Measurements from ENCODE around the gene FAM24B.

The FAM24B gene

DNA sequence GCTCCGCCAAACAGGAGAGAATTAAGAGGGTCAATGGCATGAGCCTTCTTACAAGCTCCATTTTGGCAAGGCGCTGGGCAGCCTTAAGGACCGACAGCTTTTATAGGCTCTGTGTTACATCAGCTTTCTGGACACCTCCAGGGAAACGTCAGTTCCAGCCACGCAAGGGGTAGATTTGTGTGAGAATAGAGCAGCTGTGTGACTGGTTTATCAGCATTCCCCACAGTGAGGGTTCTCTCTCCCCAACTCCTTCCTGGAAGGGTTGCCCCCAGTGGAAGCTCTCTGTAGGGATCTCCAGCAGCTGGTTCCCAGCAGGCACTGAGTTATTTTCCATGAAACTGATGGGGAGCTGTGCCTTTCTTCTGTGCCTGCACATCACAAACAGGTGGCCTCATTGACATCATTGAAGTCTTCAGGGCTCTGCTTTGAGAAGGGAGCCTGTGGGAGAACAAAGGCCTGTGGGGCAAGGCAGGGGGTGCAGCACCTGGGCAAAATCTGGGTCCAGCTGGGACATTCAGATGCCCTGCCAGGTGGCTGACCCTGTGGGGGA is 33.5 kb downstream of the FAM24B start, which contains the start of gene CUZD1:
Gene CUZD1 (minus strand): TSS at position 75 of the 550 bp plus-strand sequence. CDS start 14 bp downstream, at position 61.
- Histone ChIP-seq H3K27me3 (ENCODE audit: control insufficient read depth, insufficient read depth, low read length) (no peaks in the 10 kb centered on the region), H3K27ac (ENCODE audit: low read length) (no peak within 1 kb of the TSS), H3K4me3 (ENCODE audit: low read length) (no peak within 1 kb of the TSS), H3K4me1 (ENCODE audit: control insufficient read depth, insufficient read depth, low read length) (peaks cover 4% of the 10 kb centered on the region), H3K36me3 (ENCODE audit: control insufficient read depth, insufficient read depth, low read length) (no peaks in the 10 kb centered on the region), H3K9me3 (ENCODE audit: control insufficient read depth, insufficient read depth, low read length) (no peaks in the 10 kb centered on the region)
- WGBS (ENCODE audit: insufficient coverage, insufficient read length): no CpG with 5 or more reads among the region's 5 CpGs
- DNase-seq (ENCODE audit: low read depth, low spot score): peak; percentile 61

DNA sequence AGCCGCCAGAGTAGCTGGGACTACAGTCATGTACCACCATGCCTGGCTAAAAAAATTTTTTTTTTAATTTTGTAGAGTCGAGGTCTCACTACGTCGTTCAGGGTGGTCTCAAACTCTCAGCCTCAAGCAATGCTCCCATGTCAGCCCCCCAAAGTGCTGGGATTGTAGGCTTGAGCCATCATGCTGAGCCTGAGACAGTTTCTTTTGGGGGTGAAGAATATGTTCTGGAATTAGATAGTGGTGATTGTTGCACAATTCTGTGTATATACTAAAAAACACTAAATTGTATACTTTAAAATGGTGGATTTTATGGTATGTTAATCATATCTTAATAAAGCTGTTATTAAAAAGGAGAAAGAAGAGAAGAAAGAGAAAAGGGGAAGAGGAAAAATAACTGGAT is 35.2 kb downstream of the FAM24B start:
- DNase-seq (ENCODE audit: low read depth, low spot score): no peak
- Histone ChIP-seq H3K9me3 (ENCODE audit: control insufficient read depth, insufficient read depth, low read length) (no peaks in the 10 kb centered on the region), H3K36me3 (ENCODE audit: control insufficient read depth, insufficient read depth, low read length) (no peaks in the 10 kb centered on the region), H3K27me3 (ENCODE audit: control insufficient read depth, insufficient read depth, low read length) (no peaks in the 10 kb centered on the region), H3K27ac (ENCODE audit: low read length) (no peak overlapping the region), H3K4me3 (ENCODE audit: low read length) (no peak overlapping the region), H3K4me1 (ENCODE audit: control insufficient read depth, insufficient read depth, low read length) (peaks cover 4% of the 10 kb centered on the region)
- WGBS (ENCODE audit: insufficient coverage, insufficient read length): no CpG with 5 or more reads among the region's 4 CpGs

DNA sequence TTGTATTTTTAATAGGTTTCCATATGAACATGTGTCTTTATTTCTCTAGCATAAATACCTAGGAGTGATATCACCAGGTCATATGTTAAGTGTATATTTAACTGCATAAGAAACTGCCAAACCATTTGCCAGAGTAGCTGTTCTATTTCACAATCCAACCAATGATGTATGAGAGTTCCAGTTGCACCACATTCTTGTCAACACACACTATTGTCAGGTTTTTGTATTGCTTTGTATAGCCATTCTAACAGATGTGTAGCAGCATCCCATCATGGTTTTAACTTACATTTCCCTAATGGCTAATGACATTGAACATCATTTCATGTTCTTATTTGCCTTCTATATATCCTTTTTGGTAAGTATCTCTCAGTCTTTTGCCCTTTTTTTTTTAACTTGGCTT is 37.8 kb downstream of the FAM24B start:
- Histone ChIP-seq H3K4me1 (ENCODE audit: control insufficient read depth, insufficient read depth, low read length) (peaks cover 2% of the 10 kb centered on the region; the same call in 1 of the 2 replicates), H3K4me3 (ENCODE audit: low read length) (no peak overlapping the region), H3K9me3 (ENCODE audit: control insufficient read depth, insufficient read depth, low read length) (no peaks in the 10 kb centered on the region), H3K27me3 (ENCODE audit: control insufficient read depth, insufficient read depth, low read length) (no peaks in the 10 kb centered on the region), H3K27ac (ENCODE audit: low read length) (no peak overlapping the region), H3K36me3 (ENCODE audit: control insufficient read depth, insufficient read depth, low read length) (no peaks in the 10 kb centered on the region)
- DNase-seq (ENCODE audit: low read depth, low spot score): no peak

DNA sequence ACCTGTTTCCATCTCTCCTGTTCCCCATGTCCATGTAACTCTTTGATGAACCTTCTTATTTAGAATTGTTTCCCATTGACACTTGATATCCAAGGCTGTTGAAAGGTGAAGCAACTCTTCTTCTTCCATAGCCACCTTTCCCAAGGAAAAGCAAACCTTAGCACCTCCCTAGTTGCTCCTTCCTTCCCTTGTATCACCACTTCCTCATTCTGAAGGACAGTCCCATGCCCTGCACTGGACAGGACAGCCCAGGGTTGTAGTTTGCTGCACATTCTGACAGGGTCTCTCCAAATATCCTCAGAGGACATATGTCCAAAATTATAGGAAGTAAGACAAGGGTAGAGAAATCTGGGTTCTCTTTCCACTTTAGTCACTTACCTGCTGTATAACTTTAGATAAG is 39.9 kb downstream of the FAM24B start:
- Histone ChIP-seq H3K4me3 (ENCODE audit: low read length) (no peak overlapping the region), H3K4me1 (ENCODE audit: control insufficient read depth, insufficient read depth, low read length) (no peaks in the 10 kb centered on the region), H3K27me3 (ENCODE audit: control insufficient read depth, insufficient read depth, low read length) (no peaks in the 10 kb centered on the region), H3K36me3 (ENCODE audit: control insufficient read depth, insufficient read depth, low read length) (no peaks in the 10 kb centered on the region), H3K9me3 (ENCODE audit: control insufficient read depth, insufficient read depth, low read length) (no peaks in the 10 kb centered on the region), H3K27ac (ENCODE audit: low read length) (no peak overlapping the region)
- DNase-seq (ENCODE audit: low read depth, low spot score): no peak

DNA sequence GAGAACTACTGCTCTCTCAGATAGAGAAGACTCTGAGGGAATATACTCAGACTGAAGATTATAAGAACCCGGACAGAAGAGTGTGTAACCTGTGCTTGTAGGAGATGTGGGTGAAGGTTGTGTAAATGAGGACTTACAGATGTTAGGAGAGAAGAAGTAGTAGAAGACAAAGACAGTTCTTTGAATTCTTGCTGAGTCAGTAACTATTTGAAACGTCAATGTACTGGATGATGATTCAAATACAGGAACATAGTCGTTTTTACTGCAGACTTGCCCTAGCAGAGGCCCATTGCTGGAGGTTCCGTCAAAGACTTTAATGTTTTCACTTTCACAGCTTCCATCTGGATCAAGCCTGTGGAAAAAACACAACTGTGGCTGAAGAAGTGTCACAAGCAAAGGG is 40.5 kb downstream of the FAM24B start:
- H3K4me1 ChIP-seq (ENCODE audit: control insufficient read depth, insufficient read depth, low read length): no peaks in the 10 kb centered on the region
- no peaks in the 10 kb centered on the region for H3K27me3 ChIP-seq (ENCODE audit: control insufficient read depth, insufficient read depth, low read length)
- no CpG with 5 or more reads among the region's 4 CpGs for WGBS (ENCODE audit: insufficient coverage, insufficient read length)
- no peak overlapping the region for H3K27ac ChIP-seq (ENCODE audit: low read length)
- DNase-seq (ENCODE audit: low read depth, low spot score): no peak
- H3K9me3 ChIP-seq (ENCODE audit: control insufficient read depth, insufficient read depth, low read length): no peaks in the 10 kb centered on the region
- no peaks in the 10 kb centered on the region for H3K36me3 ChIP-seq (ENCODE audit: control insufficient read depth, insufficient read depth, low read length)
- no peak overlapping the region for H3K4me3 ChIP-seq (ENCODE audit: low read length)

DNA sequence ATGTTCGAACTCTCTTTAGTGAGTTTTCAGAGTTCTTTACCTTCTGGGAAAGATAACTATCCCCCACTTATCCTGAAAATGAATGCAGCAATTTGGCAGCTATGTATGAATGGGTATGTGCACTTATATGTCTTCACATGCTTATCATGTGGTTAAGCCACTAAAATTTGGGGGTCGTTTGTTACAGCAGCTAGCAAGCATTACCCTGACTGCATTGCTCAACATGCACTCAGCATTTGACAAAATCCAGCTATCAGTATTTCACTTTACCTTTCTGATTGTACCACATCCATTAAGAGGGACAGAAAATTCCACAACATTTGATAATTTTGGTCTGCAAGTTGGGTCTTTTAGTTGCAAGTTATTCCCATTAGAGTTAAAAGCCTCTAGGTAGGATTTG is 43.5 kb downstream of the FAM24B start:
- Histone ChIP-seq H3K27ac (ENCODE audit: low read length) (no peak overlapping the region), H3K36me3 (ENCODE audit: control insufficient read depth, insufficient read depth, low read length) (peaks cover 2% of the 10 kb centered on the region; the same call in 1 of the 2 replicates), H3K9me3 (ENCODE audit: control insufficient read depth, insufficient read depth, low read length) (no peaks in the 10 kb centered on the region), H3K27me3 (ENCODE audit: control insufficient read depth, insufficient read depth, low read length) (no peaks in the 10 kb centered on the region), H3K4me1 (ENCODE audit: control insufficient read depth, insufficient read depth, low read length) (no peaks in the 10 kb centered on the region), H3K4me3 (ENCODE audit: low read length) (no peak overlapping the region)
- no CpG with 5 or more reads among the region's 2 CpGs for WGBS (ENCODE audit: insufficient coverage, insufficient read length)
- no peak for DNase-seq (ENCODE audit: low read depth, low spot score)

DNA sequence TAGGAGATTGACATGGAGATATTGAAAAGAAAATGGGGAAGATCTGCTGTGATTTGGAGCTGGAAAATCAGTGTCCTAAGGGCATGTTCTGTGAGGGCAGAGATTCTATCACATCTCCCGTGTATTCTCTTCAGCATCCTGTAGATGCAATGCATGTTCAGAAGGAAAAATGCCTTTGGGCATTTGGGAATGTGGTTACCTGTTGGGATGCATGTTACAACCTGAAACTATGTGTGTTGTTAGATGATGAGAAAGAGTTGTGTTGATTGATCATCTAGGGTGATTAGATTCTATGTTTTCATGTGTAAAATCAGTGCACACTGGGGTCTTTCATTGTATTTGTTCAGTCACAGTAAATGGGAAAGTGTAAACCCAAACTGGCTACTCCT is 48.4 kb downstream of the FAM24B start:
- DNase-seq (ENCODE audit: low read depth, low spot score): no peak
- Histone ChIP-seq H3K9me3 (ENCODE audit: control insufficient read depth, insufficient read depth, low read length) (no peaks in the 10 kb centered on the region), H3K4me1 (ENCODE audit: control insufficient read depth, insufficient read depth, low read length) (peaks cover 3% of the 10 kb centered on the region; the same call in 1 of the 2 replicates), H3K27ac (ENCODE audit: low read length) (no peak overlapping the region), H3K4me3 (ENCODE audit: low read length) (no peak overlapping the region), H3K27me3 (ENCODE audit: control insufficient read depth, insufficient read depth, low read length) (no peaks in the 10 kb centered on the region), H3K36me3 (ENCODE audit: control insufficient read depth, insufficient read depth, low read length) (peaks cover 2% of the 10 kb centered on the region; the same call in 1 of the 2 replicates)
- no CpG with 5 or more reads among the region's 1 CpG for WGBS (ENCODE audit: insufficient coverage, insufficient read length)

DNA sequence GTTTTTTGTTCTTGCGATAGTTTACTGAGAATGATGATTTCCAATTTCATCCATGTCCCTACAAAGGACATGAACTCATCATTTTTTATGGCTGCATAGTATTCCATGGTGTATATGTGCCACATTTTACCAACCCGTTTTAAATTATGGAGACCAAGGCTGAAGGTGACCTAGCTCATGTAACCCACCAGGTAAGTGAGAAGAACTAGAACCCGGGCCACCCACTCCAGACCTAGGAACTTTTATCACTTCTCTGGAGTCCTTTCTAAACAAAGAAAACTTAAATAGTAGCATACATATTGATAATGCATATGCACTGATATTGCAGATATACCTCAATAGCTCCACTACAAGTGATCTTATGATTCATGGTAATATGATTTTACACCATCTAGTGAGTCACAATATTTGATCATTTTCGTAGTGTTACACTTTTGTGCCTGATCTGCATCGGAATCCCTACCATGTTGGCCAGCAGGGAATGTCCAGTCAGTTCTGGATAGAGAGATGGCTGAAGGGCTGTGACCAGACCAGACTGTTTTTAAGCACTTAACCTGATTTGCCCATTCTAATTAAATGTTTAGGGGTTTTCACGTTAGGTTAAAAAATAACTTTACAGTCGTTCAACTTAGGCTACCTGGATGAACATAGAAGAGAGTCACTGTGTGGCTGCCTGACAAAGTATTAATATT is 49.0 kb downstream of the FAM24B start:
- Histone ChIP-seq H3K27me3 (ENCODE audit: control insufficient read depth, insufficient read depth, low read length) (no peaks in the 10 kb centered on the region), H3K27ac (ENCODE audit: low read length) (no peak overlapping the region), H3K4me3 (ENCODE audit: low read length) (no peak overlapping the region), H3K36me3 (ENCODE audit: control insufficient read depth, insufficient read depth, low read length) (peaks cover 2% of the 10 kb centered on the region; the same call in 1 of the 2 replicates), H3K9me3 (ENCODE audit: control insufficient read depth, insufficient read depth, low read length) (no peaks in the 10 kb centered on the region), H3K4me1 (ENCODE audit: control insufficient read depth, insufficient read depth, low read length) (peaks cover 3% of the 10 kb centered on the region; the same call in 1 of the 2 replicates)
- WGBS (ENCODE audit: insufficient coverage, insufficient read length): no CpG with 5 or more reads among the region's 7 CpGs
- no peak for DNase-seq (ENCODE audit: low read depth, low spot score)

DNA sequence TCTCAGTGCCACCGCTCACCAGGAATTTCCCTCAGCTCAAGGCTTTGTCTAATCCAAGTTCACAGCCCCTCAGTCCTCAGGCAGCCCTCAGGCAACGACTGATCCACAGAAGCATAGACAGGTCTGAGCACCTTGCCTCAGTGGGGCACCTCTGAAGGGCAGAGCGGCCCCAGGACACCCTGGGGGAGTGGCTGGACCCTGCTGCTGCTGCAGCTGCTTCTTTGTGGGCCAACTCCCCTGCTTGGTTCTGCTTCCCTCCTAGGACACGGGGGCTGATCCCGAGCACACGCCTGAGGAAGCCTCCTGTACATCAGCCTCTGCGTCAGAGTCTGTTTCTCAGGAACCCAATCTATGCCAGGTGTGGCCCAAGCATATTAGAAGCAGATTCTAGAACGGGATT is 49.9 kb downstream of the FAM24B start:
- no peak for DNase-seq (ENCODE audit: low read depth, low spot score)
- Histone ChIP-seq H3K9me3 (ENCODE audit: control insufficient read depth, insufficient read depth, low read length) (no peaks in the 10 kb centered on the region), H3K36me3 (ENCODE audit: control insufficient read depth, insufficient read depth, low read length) (peaks cover 2% of the 10 kb centered on the region; the same call in 1 of the 2 replicates), H3K4me3 (ENCODE audit: low read length) (no peak overlapping the region), H3K27me3 (ENCODE audit: control insufficient read depth, insufficient read depth, low read length) (no peaks in the 10 kb centered on the region), H3K4me1 (ENCODE audit: control insufficient read depth, insufficient read depth, low read length) (peaks cover 3% of the 10 kb centered on the region; the same call in 1 of the 2 replicates), H3K27ac (ENCODE audit: low read length) (no peak overlapping the region)
- no CpG with 5 or more reads among the region's 8 CpGs for WGBS (ENCODE audit: insufficient coverage, insufficient read length)

DNA sequence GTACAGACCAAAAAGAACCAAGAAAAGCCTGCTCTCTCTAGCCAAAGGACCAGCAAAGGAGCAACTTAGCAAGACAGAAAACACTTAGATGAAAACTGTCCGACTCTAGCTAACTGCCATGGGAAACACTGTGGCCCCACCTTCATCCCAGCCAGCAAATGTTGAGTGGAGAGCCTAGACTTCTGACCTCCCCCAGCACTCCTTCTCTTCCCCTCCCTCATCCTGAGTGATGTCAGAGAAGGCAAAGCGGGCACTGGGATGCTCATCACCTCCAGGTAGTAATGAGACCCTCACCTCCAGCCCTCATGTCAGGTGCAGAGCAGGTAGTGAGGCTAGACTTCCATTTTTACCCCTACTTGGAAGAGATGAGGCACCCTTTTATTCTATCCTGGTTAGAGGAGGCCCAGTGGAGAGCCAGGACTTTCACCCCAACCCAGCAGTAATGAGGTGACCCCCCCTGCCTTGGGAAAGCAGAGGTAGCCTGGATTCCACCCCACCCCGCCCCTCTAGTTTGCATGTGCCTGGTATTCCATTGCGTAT is 50.6 kb downstream of the FAM24B start:
- H3K4me1 ChIP-seq (ENCODE audit: control insufficient read depth, insufficient read depth, low read length): peaks cover 3% of the 10 kb centered on the region; the same call in 1 of the 2 replicates
- peaks cover 2% of the 10 kb centered on the region; the same call in 1 of the 2 replicates for H3K36me3 ChIP-seq (ENCODE audit: control insufficient read depth, insufficient read depth, low read length)
- no peaks in the 10 kb centered on the region for H3K9me3 ChIP-seq (ENCODE audit: control insufficient read depth, insufficient read depth, low read length)
- WGBS (ENCODE audit: insufficient coverage, insufficient read length): no CpG with 5 or more reads among the region's 4 CpGs
- H3K4me3 ChIP-seq (ENCODE audit: low read length): no peak overlapping the region
- H3K27ac ChIP-seq (ENCODE audit: low read length): no peak overlapping the region
- no peaks in the 10 kb centered on the region for H3K27me3 ChIP-seq (ENCODE audit: control insufficient read depth, insufficient read depth, low read length)
- DNase-seq (ENCODE audit: low read depth, low spot score): no peak

Measured in iPS DF 6.9 (cell line).